ENCODE data around the gene SAPCD2.
A peak's percentile ranks its signal among the peaks of the same experiment; 100 is the strongest.
"Not testable (repeated sequence)": the region's sequence is repeated elsewhere in the genome, so short reads cannot be mapped to it uniquely, and the experiment has no call there.

The SAPCD2 gene

GRCh38 chr9:137046088-137046787 lies 24.1 kb downstream of the SAPCD2 start, which contains the start of gene NPDC1:
NPDC1 (minus strand) TSS chr9:137046177; CDS start chr9:137045989, 188 bp downstream.
- peak; percentile 85 for DNase-seq

GRCh38 chr9:137045294-137046087 lies 24.9 kb downstream of the SAPCD2 start:
- DNase-seq, result no peak

GRCh38 chr9:137044502-137045177 lies 25.7 kb downstream of the SAPCD2 start:
- DNase-seq, result no peak

GRCh38 chr9:137044037-137044436 lies 26.3 kb downstream of the SAPCD2 start:
- DNase-seq, result no peak

GRCh38 chr9:137042751-137043727 lies 27.3 kb downstream of the SAPCD2 start:
- DNase-seq, result no peak

GRCh38 chr9:137041124-137041523 lies 29.2 kb downstream of the SAPCD2 start:
- no peak for DNase-seq

GRCh38 chr9:137040568-137040967 lies 29.8 kb downstream of the SAPCD2 start:
- DNase-seq, result no peak

- no peak for DNase-seq
Measured at GRCh38 chr9:137039611-137040366, 30.6 kb downstream of the SAPCD2 start.

- DNase-seq, result no peak
Measured at GRCh38 chr9:137038916-137039315, 31.4 kb downstream of the SAPCD2 start.

- DNase-seq, result no peak
Measured at GRCh38 chr9:137037483-137037882, 32.9 kb downstream of the SAPCD2 start.

- DNase-seq, result no peak
Measured at GRCh38 chr9:137037035-137037434, 33.3 kb downstream of the SAPCD2 start.

- DNase-seq, result no peak
Measured at GRCh38 chr9:137035937-137036336, 34.4 kb downstream of the SAPCD2 start.

GRCh38 chr9:137035507-137035834 lies 34.9 kb downstream of the SAPCD2 start:
- DNase-seq, result no peak

GRCh38 chr9:137034709-137035506 lies 35.4 kb downstream of the SAPCD2 start:
- DNase-seq, result peak; percentile 87

- DNase-seq, result no peak
Measured at GRCh38 chr9:137034039-137034708, 36.2 kb downstream of the SAPCD2 start.

GRCh38 chr9:137033481-137033880 lies 36.9 kb downstream of the SAPCD2 start:
- not testable (repeated sequence) for DNase-seq

GRCh38 chr9:137032858-137033257 lies 37.5 kb downstream of the SAPCD2 start:
- no peak for DNase-seq

- no peak for DNase-seq
Measured at GRCh38 chr9:137031904-137032640, 38.3 kb downstream of the SAPCD2 start, which contains the start of gene FUT7. FUT7 (minus strand) TSS chr9:137032088; CDS start chr9:137031991, 97 bp downstream.
